ENCODE data around the gene FAM133A. TPM values are rescaled to one million over a fixed set of nuclear protein-coding genes. Genes with fewer than 3 reads are reported as not detected.

The FAM133A gene
- not detected in 2 replicates for total RNA-seq (2014; rRNA removed; shearing (Covaris generic); ENCODE audit: low replicate concordance)

DNA sequence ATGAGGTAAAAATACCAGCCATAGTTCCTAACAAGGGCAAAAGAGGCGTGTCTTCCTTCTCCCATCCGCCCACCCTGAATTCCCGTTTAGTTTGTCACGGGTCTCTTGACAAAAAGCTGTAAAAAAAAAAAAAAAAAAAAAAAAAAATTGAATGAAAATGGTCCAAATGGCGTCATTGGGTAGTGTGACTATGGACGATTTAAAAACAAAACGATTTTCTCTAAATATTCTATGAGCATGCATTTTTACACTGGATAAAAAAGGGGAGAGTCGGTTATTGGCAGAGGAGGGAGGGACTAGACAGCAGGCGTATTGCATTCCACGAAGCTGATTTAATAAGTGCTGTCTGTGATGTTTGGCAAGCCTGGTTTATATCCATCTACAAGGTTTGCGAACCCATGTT lies at the start of gene FAM133A:
Gene FAM133A, plus strand, starts transcription at position 338 of the 403 bp plus-strand sequence. CDS start 35,214 bp downstream, outside the sequence.
- Histone ChIP-seq H3K27me3 (no peaks in the 10 kb centered on the region), H3K9me3 (no peaks in the 10 kb centered on the region), H3K4me3 (peak within 1 kb of the TSS; percentile 38), H3K36me3 (no peaks in the 10 kb centered on the region)
- DNase-seq, result no peak

DNA sequence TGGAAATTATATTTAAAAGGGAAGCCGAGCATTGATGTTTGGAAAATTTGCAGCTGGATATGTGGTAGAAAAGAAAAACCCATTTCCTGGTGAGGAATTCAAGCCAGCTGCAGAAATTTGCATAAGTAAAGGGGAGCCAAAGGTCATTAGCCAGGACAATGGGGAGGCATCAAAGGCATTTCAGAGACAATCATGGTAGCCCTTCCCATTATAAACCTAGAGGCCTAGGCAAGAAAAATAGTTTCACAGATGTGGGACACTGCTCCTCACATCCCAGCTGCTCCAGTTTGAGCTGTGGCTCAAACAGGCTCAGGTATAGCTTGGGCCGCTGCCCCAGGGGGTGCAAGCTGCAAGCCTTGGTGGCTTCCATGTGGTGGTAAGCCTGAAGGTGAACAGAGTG lies 36.4 kb upstream of the FAM133A start:
- no peaks in the 10 kb centered on the region for H3K36me3 ChIP-seq
- no peaks in the 10 kb centered on the region for H3K27me3 ChIP-seq
- no peak overlapping the region for H3K4me3 ChIP-seq
- DNase-seq, result no peak
- no peaks in the 10 kb centered on the region for H3K9me3 ChIP-seq

DNA sequence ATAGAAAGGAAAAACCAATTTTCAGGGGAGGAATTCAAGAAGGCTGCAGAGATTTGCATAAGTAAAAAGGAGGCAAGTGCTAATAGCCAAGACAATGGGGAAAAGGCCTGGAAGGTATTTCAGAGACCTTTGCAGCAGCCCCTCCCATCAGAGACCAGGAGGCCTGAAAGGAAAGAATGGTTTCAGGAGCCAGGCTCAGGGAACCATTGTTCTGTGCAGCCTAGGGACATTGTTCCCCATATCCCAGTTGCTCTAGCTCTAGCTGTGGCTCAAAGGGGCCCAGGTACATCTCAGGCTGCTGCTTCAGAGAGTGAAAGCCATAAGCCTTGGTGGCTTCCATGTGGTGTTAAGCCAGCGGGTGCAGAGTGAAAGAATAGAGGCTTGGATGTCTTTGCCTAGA lies 24.6 kb upstream of the FAM133A start:
- H3K36me3 ChIP-seq, result no peaks in the 10 kb centered on the region
- H3K27me3 ChIP-seq, result no peaks in the 10 kb centered on the region
- H3K9me3 ChIP-seq, result no peaks in the 10 kb centered on the region
- no peak for DNase-seq
- no peak overlapping the region for H3K4me3 ChIP-seq

DNA sequence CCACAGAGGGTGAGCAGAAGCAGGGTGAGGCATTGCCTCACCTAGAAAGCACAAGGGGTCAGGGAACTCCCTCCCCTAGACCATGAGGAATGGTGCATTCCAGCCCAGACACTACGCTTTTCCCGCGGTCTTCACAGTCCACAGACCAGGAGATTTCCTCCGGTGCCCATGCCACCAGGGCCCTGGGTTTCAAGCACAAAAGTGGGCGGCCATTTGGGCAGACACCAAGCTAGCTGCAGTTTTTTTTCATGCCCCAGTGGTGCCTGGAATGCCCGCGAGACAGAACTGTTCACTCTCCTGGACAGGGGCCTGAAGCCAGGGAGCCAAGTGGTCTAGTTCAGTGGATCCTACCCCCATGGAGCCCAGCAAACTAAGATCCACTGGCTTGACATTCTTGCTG lies 13.4 kb upstream of the FAM133A start:
- H3K36me3 ChIP-seq, result no peaks in the 10 kb centered on the region
- DNase-seq, result no peak
- H3K27me3 ChIP-seq, result no peaks in the 10 kb centered on the region
- no peak overlapping the region for H3K4me3 ChIP-seq
- no peaks in the 10 kb centered on the region for H3K9me3 ChIP-seq

DNA sequence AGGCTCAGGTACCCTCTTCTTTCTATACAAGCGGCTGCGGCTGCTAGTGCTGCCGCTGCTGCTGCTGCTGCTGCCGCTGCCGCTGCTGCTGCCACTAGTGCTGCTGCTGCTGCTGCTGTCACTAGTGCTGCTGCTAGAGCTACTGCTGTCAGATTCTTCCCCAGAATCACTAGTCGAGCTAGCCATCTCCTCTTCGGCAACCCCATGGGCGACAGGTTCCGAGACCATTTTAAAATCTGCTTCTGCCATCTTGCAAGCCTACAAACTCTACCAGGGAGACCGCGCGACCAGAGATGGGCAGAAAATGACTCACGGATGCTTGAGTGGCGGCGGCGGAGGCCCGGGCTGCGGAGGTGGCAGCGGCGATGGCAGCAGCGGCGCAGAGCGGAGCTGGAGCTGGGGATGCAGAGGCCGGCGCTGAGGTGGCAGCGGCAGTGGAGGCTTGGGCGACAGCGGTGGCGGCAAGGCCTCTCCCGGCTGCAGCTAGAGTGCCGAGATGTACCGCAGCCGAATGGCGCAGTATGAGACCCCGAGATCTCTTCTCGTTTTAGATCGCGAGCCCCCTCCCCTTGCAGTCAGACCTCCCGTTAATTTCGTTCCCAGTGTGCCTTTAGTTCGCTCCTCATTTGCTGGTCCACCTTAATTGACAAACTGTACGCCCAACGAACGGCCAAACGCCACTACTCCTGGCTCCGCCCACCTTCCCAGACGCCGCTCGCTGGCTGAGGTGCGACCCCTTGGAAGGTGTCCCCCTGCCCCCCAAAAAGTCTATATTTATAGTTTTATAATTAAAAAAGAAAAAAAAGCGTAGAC lies 744 bp upstream of the FAM133A start, which contains the start of gene NAP1L3:
Gene NAP1L3, minus strand, starts transcription at position 523 of the 813 bp plus-strand sequence. Its CDS starts 274 bp downstream, at position 249.
- peak; percentile 30 for DNase-seq
- Histone ChIP-seq H3K4me3 (peak within 1 kb of the TSS; percentile 38), H3K27me3 (no peaks in the 10 kb centered on the region), H3K9me3 (no peaks in the 10 kb centered on the region), H3K36me3 (no peaks in the 10 kb centered on the region)

DNA sequence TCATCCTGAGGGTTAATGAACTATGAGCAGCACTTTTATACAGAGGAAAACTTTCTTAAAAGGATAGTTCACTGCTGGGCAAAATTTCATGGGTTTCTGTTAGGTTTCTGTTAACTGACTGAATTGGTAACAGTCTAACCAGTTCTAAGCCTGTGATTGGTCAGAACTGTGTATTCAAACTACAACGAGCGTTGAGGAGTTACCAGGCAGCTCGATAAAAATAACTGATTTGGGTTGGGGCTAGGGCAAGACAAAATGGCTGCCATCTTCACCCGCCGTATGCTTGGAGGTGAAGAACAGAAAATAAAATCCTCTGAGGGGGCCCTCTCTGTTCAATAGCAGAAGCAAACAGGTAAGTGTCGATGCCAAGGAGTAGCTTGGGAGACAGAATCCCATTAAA lies 22.0 kb downstream of the FAM133A start:
- DNase-seq, result no peak
- H3K4me3 ChIP-seq, result no peak overlapping the region

DNA sequence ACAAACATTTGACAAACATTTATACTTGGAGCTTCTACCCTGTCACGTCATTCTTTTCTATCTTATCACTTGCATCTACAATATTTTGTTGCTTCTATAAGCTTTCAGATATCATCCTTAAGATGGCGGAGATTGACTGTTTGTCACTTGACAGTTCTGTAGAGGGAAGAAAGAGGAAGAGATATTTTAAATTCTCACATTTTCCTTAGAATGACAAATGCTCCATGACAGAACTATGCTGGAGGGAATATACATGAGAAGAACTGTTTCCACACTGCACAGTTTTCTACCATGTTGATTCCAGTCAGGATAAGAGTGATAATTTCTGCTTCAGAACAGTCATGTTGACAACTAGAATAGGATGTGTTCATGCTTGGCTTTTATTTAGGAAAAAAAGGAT lies 29.7 kb downstream of the FAM133A start:
- H3K9me3 ChIP-seq, result no peaks in the 10 kb centered on the region
- no peaks in the 10 kb centered on the region for H3K27me3 ChIP-seq
- no peak overlapping the region for H3K4me3 ChIP-seq
- no peaks in the 10 kb centered on the region for H3K36me3 ChIP-seq
- no peak for DNase-seq

More for the DNA sequence above, 22.0 kb downstream of the FAM133A start:
- Histone ChIP-seq H3K9me3 (no peaks in the 10 kb centered on the region), H3K36me3 (no peaks in the 10 kb centered on the region), H3K27me3 (no peaks in the 10 kb centered on the region)

DNA sequence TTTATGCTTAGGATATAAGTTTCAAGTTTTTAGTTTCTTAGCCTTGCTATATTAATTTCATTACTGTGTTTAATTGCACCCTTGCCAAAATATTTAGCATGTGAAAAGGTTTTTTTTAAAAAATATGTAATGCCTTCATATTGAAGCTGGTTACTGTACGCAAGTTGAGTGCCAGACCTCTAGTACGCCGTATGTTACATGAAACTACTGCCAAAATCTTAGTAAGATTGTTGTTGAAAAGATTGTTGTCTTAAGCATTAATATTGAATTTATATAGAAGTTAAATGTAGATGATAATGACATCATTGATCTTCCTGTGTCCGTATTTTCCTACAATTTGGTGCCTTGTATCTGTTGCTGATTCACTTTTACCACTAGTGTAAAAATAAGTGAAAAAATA lies 37.1 kb downstream of the FAM133A start:
- H3K9me3 ChIP-seq, result no peaks in the 10 kb centered on the region
- H3K4me3 ChIP-seq, result no peak overlapping the region
- no peaks in the 10 kb centered on the region for H3K27me3 ChIP-seq
- no peak for DNase-seq
- H3K36me3 ChIP-seq, result no peaks in the 10 kb centered on the region

DNA sequence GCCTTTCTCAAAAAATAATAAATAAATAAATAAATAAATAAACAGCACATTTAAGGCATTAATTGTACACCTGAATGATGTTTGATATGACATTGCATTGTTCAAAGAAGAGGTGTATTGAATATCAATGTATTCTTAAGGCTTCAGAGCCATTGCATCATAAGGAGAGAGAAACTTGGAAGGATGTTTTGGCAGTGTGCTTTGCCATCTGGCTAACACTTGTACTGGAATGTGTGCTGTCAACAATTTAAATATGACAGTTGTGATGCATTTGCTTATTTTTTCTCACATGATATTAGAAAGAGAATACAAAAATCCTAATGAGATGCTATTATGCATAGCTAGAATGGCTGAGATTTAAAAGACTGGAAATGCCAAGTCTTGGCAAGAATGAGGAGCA lies 67.8 kb downstream of the FAM133A start:
- Histone ChIP-seq H3K27me3 (no peaks in the 10 kb centered on the region), H3K36me3 (no peaks in the 10 kb centered on the region), H3K9me3 (no peaks in the 10 kb centered on the region), H3K4me3 (no peak overlapping the region)
- DNase-seq, result no peak

DNA sequence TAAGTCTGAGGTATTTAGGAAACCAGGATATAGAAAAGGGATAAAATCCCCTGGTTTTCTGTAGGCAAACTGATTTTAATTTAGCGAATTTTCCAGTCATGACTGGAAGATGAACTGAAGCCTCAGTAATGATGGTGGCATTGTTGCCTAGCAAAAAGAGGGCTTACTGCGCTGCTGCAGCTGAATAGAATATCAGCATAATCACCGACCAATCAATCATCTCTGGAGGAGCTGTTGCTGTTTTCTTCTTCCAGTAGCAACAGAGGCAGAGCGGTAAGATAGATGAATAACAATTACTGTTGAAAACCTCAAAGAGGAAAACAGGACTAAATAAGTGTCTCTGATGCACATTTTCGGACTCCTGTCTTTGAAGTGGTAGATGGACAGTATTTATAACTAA lies 86.2 kb downstream of the FAM133A start:
- H3K27me3 ChIP-seq, result no peaks in the 10 kb centered on the region
- no peaks in the 10 kb centered on the region for H3K9me3 ChIP-seq
- H3K4me3 ChIP-seq, result no peak overlapping the region
- DNase-seq, result no peak
- H3K36me3 ChIP-seq, result no peaks in the 10 kb centered on the region

Other genes with a start within 250 kb of the FAM133A start
- 0.03 TPM in 1 of 2 replicates, not detected in the other for gene NAP1L3, start 628 bp upstream of the FAM133A start, total RNA-seq (2014; rRNA removed; shearing (Covaris generic); ENCODE audit: low replicate concordance)

Data from MG63 (cell line).